ENCODE data around the gene NCOA7. TPM values are rescaled to one million over a fixed set of nuclear protein-coding genes. Genes with fewer than 3 reads are reported as not detected.

The NCOA7 gene
- total RNA-seq, 1 experiment from 2014 or later, result 14.4 TPM

GRCh38 chr6:125821825-125822281 is 31.1 kb downstream of the NCOA7 start (continued):
- TF ChIP-seq USF2 (CRISPR knock-in tag; IDR thresholded peaks at IDR 0.05) (no peak), HMGA2 (CRISPR knock-in tag; IDR thresholded peaks at IDR 0.05) (no peak)

GRCh38 chr6:125823180-125823579 is 32.4 kb downstream of the NCOA7 start:
- CTCF ChIA-PET, result no interaction called here
- POLR2A ChIA-PET, result no interaction called here
- H3K36me3 Mint-ChIP-seq, result no peaks in the 10 kb centered on the region
- H3K4me3 Mint-ChIP-seq, result no peak overlapping the region
- no peak overlapping the region for H3K27ac Mint-ChIP-seq
- peaks cover 4% of the 10 kb centered on the region; the same call in 1 of the 2 replicates for H3K4me1 Mint-ChIP-seq
- TF ChIP-seq ZNF396 (CRISPR knock-in tag; IDR thresholded peaks at IDR 0.05; ENCODE audit: borderline replicate concordance) (no peak), GRHL2 (CRISPR knock-in tag; IDR thresholded peaks at IDR 0.05; ENCODE audit: insufficient replicate concordance, severe bottlenecking) (no peak), NFE2L1 (CRISPR knock-in tag; IDR thresholded peaks at IDR 0.05) (no peak), ZNF138 (CRISPR knock-in tag; conservative IDR thresholded peaks at IDR 0.05) (no peak), NFATC4 (CRISPR knock-in tag; IDR thresholded peaks at IDR 0.05) (no peak), USF2 (CRISPR knock-in tag; IDR thresholded peaks at IDR 0.05) (no peak), JUN (CRISPR knock-in tag; IDR thresholded peaks at IDR 0.05) (no peak), FOXK1 (CRISPR knock-in tag; IDR thresholded peaks at IDR 0.05) (no peak), SOX15 (CRISPR knock-in tag; IDR thresholded peaks at IDR 0.05) (no peak), MLX (CRISPR knock-in tag; IDR thresholded peaks at IDR 0.05) (no peak), HMGA2 (CRISPR knock-in tag; IDR thresholded peaks at IDR 0.05) (no peak), ZNF532 (CRISPR knock-in tag; IDR thresholded peaks at IDR 0.05; ENCODE audit: borderline replicate concordance) (no peak), ZNF121 (CRISPR knock-in tag; IDR thresholded peaks at IDR 0.05) (no peak)
- TF ChIP-seq, protein P1, sequence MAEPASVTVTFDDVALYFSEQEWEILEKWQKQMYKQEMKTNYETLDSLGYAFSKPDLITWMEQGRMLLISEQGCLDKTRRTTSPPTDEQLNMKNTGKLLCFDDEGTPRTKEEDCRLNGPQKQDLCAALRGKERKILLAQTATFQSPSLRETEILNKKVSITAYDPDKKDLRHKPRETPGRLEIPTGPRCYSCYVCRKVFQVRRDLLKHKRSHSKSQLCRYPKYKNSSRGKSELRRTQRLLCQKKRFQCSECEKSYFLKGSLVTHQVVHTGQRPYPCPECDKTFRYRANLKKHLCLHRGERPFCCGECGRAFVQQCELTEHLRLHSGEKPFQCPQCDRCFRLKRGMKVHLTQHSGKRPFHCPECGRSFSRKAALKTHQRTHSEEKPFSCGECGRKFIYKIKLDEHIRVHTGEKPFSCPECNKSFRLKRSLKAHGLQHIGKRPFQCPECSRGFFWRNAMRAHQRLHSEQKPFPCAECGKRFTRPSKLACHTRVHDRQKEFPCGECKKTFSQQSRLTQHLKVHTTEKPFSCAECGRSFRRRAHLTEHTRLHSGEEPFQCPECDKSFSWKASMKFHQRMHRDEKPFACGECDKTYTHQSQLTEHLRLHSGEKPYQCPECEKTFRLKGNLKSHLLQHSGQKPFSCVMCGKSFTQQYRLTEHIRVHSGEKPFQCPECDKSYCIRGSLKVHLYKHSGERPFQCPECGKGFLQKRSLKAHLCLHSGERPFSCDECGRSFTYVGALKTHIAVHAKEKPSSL (CRISPR knock-in tag; conservative IDR thresholded peaks at IDR 0.05), result no peak
- TF ChIP-seq, protein P2, sequence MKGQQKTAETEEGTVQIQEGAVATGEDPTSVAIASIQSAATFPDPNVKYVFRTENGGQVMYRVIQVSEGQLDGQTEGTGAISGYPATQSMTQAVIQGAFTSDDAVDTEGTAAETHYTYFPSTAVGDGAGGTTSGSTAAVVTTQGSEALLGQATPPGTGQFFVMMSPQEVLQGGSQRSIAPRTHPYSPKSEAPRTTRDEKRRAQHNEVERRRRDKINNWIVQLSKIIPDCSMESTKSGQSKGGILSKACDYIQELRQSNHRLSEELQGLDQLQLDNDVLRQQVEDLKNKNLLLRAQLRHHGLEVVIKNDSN (CRISPR knock-in tag; IDR thresholded peaks at IDR 0.05), result no peak
- TF ChIP-seq, protein P3, sequence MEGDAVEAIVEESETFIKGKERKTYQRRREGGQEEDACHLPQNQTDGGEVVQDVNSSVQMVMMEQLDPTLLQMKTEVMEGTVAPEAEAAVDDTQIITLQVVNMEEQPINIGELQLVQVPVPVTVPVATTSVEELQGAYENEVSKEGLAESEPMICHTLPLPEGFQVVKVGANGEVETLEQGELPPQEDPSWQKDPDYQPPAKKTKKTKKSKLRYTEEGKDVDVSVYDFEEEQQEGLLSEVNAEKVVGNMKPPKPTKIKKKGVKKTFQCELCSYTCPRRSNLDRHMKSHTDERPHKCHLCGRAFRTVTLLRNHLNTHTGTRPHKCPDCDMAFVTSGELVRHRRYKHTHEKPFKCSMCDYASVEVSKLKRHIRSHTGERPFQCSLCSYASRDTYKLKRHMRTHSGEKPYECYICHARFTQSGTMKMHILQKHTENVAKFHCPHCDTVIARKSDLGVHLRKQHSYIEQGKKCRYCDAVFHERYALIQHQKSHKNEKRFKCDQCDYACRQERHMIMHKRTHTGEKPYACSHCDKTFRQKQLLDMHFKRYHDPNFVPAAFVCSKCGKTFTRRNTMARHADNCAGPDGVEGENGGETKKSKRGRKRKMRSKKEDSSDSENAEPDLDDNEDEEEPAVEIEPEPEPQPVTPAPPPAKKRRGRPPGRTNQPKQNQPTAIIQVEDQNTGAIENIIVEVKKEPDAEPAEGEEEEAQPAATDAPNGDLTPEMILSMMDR (IDR thresholded peaks at IDR 0.05), result no peak
- TF ChIP-seq, protein P4, sequence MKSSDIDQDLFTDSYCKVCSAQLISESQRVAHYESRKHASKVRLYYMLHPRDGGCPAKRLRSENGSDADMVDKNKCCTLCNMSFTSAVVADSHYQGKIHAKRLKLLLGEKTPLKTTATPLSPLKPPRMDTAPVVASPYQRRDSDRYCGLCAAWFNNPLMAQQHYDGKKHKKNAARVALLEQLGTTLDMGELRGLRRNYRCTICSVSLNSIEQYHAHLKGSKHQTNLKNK (CRISPR knock-in tag; IDR thresholded peaks at IDR 0.05), result no peak
- DNase-seq (ENCODE audit: low spot score), result no peak
- 0 out of 2 replicates have a peak, but pooled peaks cover 3% of the 10 kb centered on the region for H3K9me3 Mint-ChIP-seq
- no peak for ATAC-seq
- H3K27me3 Mint-ChIP-seq (ENCODE audit: low read depth), result no peaks in the 10 kb centered on the region
